HEK293T (cell line): ENCODE measurements around the gene GAST.

Experiments
- CTCF ChIA-PET: fragments of 350-600 bp; formaldehyde crosslinking; extraction: SDS; loops from one replicate; lab custom pipeline; 2021; ENCODE audit warnings: antibody characterized with exemption, inconsistent platforms; lab: Yijun Ruan, JAX
- POLR2A ChIA-PET: fragments of 350-600 bp; formaldehyde crosslinking; extraction: SDS; loops from one replicate; lab custom pipeline; 2020; ENCODE audit warnings: antibody characterized with exemption, inconsistent platforms; lab: Yijun Ruan, JAX
- DNase-seq: peaks from one replicate; pipeline ENCODE4 v3.0.0; 2012; ENCODE audit warnings: mixed read lengths; ENCODE audit errors: extremely low spot score
- ARNT ChIP-seq: fragments of 450-650 bp; IDR thresholded peaks from 2 replicates; pipeline ENCODE4 v1.6.1; 2017; ENCODE audit warnings: mild to moderate bottlenecking
- BHLHE40 ChIP-seq: fragments of 450-650 bp; IDR thresholded peaks from 2 replicates; pipeline ENCODE4 v1.6.1; 2016; ENCODE audit warnings: mild to moderate bottlenecking, moderate library complexity, borderline replicate concordance
- CTBP1 ChIP-seq: fragments of 450-650 bp; IDR thresholded peaks from 2 replicates; pipeline ENCODE4 v1.6.1; 2016; ENCODE audit warnings: borderline replicate concordance
- ELF4 ChIP-seq: fragments of 450-650 bp; IDR thresholded peaks from 2 replicates; pipeline ENCODE4 v1.6.1; 2017; ENCODE audit warnings: antibody characterized with exemption
- FOXA1 ChIP-seq: fragments of 450-650 bp; IDR thresholded peaks from 2 replicates; pipeline ENCODE4 v1.6.1; 2016; ENCODE audit warnings: mild to moderate bottlenecking
- FOXK2 ChIP-seq: fragments of 450-650 bp; IDR thresholded peaks from 2 replicates; pipeline ENCODE4 v1.6.1; 2016; ENCODE audit warnings: mild to moderate bottlenecking
- FOXM1 ChIP-seq: fragments of 450-650 bp; IDR thresholded peaks from 2 replicates; pipeline ENCODE4 v1.6.1; 2017; ENCODE audit warnings: mild to moderate bottlenecking, borderline replicate concordance
- HDGF ChIP-seq: fragments of 450-650 bp; IDR thresholded peaks from 2 replicates; pipeline ENCODE4 v1.6.1; 2017; ENCODE audit warnings: antibody characterized with exemption, borderline replicate concordance
- L3MBTL2 ChIP-seq: fragments of 450-650 bp; conservative IDR thresholded peaks from 2 replicates; pipeline ENCODE4 v1.6.1; 2016; ENCODE audit warnings: mild to moderate bottlenecking
- LEF1 ChIP-seq: fragments of 450-650 bp; IDR thresholded peaks from 2 replicates; pipeline ENCODE4 v1.6.1; 2017; ENCODE audit warnings: mild to moderate bottlenecking, borderline replicate concordance
- NFRKB ChIP-seq: fragments of 450-650 bp; IDR thresholded peaks from 2 replicates; pipeline ENCODE4 v1.6.1; 2016; ENCODE audit warnings: mild to moderate bottlenecking, moderate library complexity
- PKNOX1 ChIP-seq: fragments of 450-650 bp; IDR thresholded peaks from 2 replicates; pipeline ENCODE4 v1.6.1; 2016
- SP1 ChIP-seq: fragments of 450-650 bp; IDR thresholded peaks from 2 replicates; pipeline ENCODE4 v1.6.1; 2017
- SUZ12 ChIP-seq: fragments of 450-650 bp; IDR thresholded peaks from 2 replicates; pipeline ENCODE4 v1.6.1; 2016; ENCODE audit warnings: mild to moderate bottlenecking
- TARDBP ChIP-seq: fragments of 450-650 bp; IDR thresholded peaks from 2 replicates; pipeline ENCODE4 v1.6.1; 2016
- ZNF384 ChIP-seq: fragments of 450-650 bp; IDR thresholded peaks from 2 replicates; pipeline ENCODE4 v1.6.1; 2016

GAST gene

GRCh38 chr17:41688641-41689496 is 23.3 kb upstream of the GAST start, which contains the start of gene EIF1:
Gene EIF1 (plus strand): TSS chr17:41688885. CDS start chr17:41689039, 154 bp downstream.
- TF ChIP-seq CTBP1 (no peak), NFRKB (no peak; the same call in 1 of the 2 replicates), SUZ12 (no peak), ARNT (peak; percentile 80), LEF1 (no peak), PKNOX1 (peak; percentile 99), FOXK2 (no peak), ZNF384 (no peak), L3MBTL2 (no peak; the same call in 1 of the 2 replicates), BHLHE40 (no peak), ELF4 (peak; percentile 97), HDGF (peak; percentile 100), TARDBP (peak; percentile 71), FOXA1 (no peak), FOXM1 (0 out of 2 replicates have a peak, but pooled peaks have one; percentile 17), SP1 (no peak)
- peak; percentile 99 for DNase-seq
- POLR2A ChIA-PET: interaction anchor here (0.6 to 6.8 kb wide), 107 partner anchors 11 to 1438 kb away, joined by 3 to 199 read pairs (median 4); partner anchors contain the start of genes ACLY, CNP, FKBP10 and GAST
- CTCF ChIA-PET: interaction anchor here (0.5 to 2.6 kb wide), 25 partner anchors 7 to 1373 kb away, joined by 3 to 13 read pairs (median 5); partner anchors contain the start of genes JUP and ODAD4

GRCh38 chr17:41689497-41690299 is 22.4 kb upstream of the GAST start:
- CTCF ChIA-PET: interaction anchor here (0.5 to 2.6 kb wide), 21 partner anchors 9 to 1802 kb away, joined by 3 to 13 read pairs (median 5); partner anchors contain the start of genes JUP, ODAD4 and P3H4
- POLR2A ChIA-PET: interaction anchor here (0.6 to 6.8 kb wide), 59 partner anchors 11 to 1400 kb away, joined by 3 to 199 read pairs (median 7); partner anchors contain the start of genes ACLY, CNP, FKBP10 and GAST
- TF ChIP-seq L3MBTL2: peak; percentile 21; the same call in 1 of the 2 replicates
- TF ChIP-seq NFRKB: no peak
- no peak for DNase-seq

- ChIA-PET CTCF (interaction anchor here (0.5 to 2.6 kb wide), 10 partner anchors 10 to 1802 kb away, joined by 3 to 13 read pairs (median 4); partner anchors contain the start of gene P3H4), POLR2A (interaction anchor here (0.6 to 6.8 kb wide), 18 partner anchors 10 to 240 kb away, joined by 3 to 199 read pairs (median 34); partner anchors contain the start of genes ACLY, FKBP10, GAST and HAP1)
- DNase-seq: no peak
- TF ChIP-seq ARNT: no peak
These were observed 21.6 kb upstream of the GAST start for GRCh38 chr17:41690497-41690896.

- DNase-seq: no peak
- POLR2A ChIA-PET: interaction anchor here (0.6 to 6.8 kb wide), 12 partner anchors 10 to 227 kb away, joined by 3 to 199 read pairs (median 28); partner anchors contain the start of genes ACLY, GAST, HAP1 and KLHL11
- CTCF ChIA-PET: interaction anchor here (0.7 to 2.6 kb wide), 4 partner anchors 10 to 95 kb away, joined by 3 to 13 read pairs (median 3); no protein-coding TSS in a partner anchor
- TF ChIP-seq BHLHE40: no peak
- TF ChIP-seq LEF1: no peak
- no peak for TF ChIP-seq FOXK2
- TF ChIP-seq L3MBTL2: no peak
- TF ChIP-seq CTBP1: no peak
These were observed 20.9 kb upstream of the GAST start for GRCh38 chr17:41691031-41691777.

- CTCF ChIA-PET: interaction anchor here (0.6 kb wide), 3 partner anchors 93 to 1440 kb away, joined by 3 to 4 read pairs (median 3); no protein-coding TSS in a partner anchor
- no peak for DNase-seq
- POLR2A ChIA-PET: interaction anchor here (0.9 to 6.8 kb wide), 4 partner anchors 11 to 103 kb away, joined by 3 to 199 read pairs (median 74); no protein-coding TSS in a partner anchor
- TF ChIP-seq ELF4 (peak; percentile 43), FOXK2 (no peak), L3MBTL2 (0 out of 2 replicates have a peak, but pooled peaks have one; percentile 21)
These were observed 19.2 kb upstream of the GAST start for GRCh38 chr17:41692722-41693521.
